Right forelimb (tissue), 1 donor: Measurements from ENCODE around the gene MTHFS.

Source experiments
- DNase-seq: peaks from one replicate; pipeline ENCODE4 v3.0.0-alpha.2; 2018

The MTHFS gene

GRCh38 chr15:79812541-79812940, 84.3 kb downstream of the MTHFS start:
- no peak for DNase-seq

GRCh38 chr15:79811406-79812405, 85.1 kb downstream of the MTHFS start:
- peak; percentile 76 for DNase-seq

- no peak for DNase-seq
Measured at GRCh38 chr15:79804838-79805237, 92.0 kb downstream of the MTHFS start.

GRCh38 chr15:79798311-79798710, 98.5 kb downstream of the MTHFS start:
- DNase-seq, result no peak
